ENCODE measurements around the gene HBZ.
"Not testable (repeated sequence)": the region's sequence is repeated elsewhere in the genome, so short reads cannot be mapped to it uniquely, and the experiment has no call there.

HBZ gene

GRCh38 chr16:120756-121155 lies 31.7 kb upstream of the HBZ start:
- Histone ChIP-seq H3K9me3 (ENCODE audit: insufficient read depth, low read depth, low read length) (no peaks in the 10 kb centered on the region), H4K20me1 (ENCODE audit: insufficient read depth, low read length, poor library complexity, severe bottlenecking) (no peaks in the 10 kb centered on the region), H3K4me1 (ENCODE audit: insufficient read depth, low read length, poor library complexity, severe bottlenecking) (peaks cover 14% of the 10 kb centered on the region), H3K9ac (ENCODE audit: low read depth, low read length, poor library complexity, severe bottlenecking) (no peak overlapping the region), H3K27me3 (ENCODE audit: insufficient read depth, low read length, poor library complexity, severe bottlenecking) (no peaks in the 10 kb centered on the region), H3K36me3 (ENCODE audit: insufficient read depth, low read length) (no peaks in the 10 kb centered on the region), H3F3A (ENCODE audit: low read depth) (no peaks in the 10 kb centered on the region), H2AFZ (ENCODE audit: low read length) (no peak overlapping the region), H3K9me2 (replicated peaks; ENCODE audit: low read depth, low read length) (no peaks in the 10 kb centered on the region), H3K4me3 (ENCODE audit: low read length, poor library complexity, severe bottlenecking) (no peak overlapping the region), H3K79me2 (ENCODE audit: insufficient read depth, low read length) (no peaks in the 10 kb centered on the region), H3K4me2 (ENCODE audit: low read depth, low read length, poor library complexity, severe bottlenecking) (no peak overlapping the region)
- TF ChIP-seq, protein P1, sequence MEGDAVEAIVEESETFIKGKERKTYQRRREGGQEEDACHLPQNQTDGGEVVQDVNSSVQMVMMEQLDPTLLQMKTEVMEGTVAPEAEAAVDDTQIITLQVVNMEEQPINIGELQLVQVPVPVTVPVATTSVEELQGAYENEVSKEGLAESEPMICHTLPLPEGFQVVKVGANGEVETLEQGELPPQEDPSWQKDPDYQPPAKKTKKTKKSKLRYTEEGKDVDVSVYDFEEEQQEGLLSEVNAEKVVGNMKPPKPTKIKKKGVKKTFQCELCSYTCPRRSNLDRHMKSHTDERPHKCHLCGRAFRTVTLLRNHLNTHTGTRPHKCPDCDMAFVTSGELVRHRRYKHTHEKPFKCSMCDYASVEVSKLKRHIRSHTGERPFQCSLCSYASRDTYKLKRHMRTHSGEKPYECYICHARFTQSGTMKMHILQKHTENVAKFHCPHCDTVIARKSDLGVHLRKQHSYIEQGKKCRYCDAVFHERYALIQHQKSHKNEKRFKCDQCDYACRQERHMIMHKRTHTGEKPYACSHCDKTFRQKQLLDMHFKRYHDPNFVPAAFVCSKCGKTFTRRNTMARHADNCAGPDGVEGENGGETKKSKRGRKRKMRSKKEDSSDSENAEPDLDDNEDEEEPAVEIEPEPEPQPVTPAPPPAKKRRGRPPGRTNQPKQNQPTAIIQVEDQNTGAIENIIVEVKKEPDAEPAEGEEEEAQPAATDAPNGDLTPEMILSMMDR (conservative IDR thresholded peaks at IDR 0.05; ENCODE audit: low read length), result no peak
- TF ChIP-seq EZH2phosphoT487 (IDR thresholded peaks at IDR 0.05; ENCODE audit: borderline replicate concordance), result no peak

GRCh38 chr16:122361-122760 lies 30.1 kb upstream of the HBZ start:
- Histone ChIP-seq H3K36me3 (ENCODE audit: insufficient read depth, low read length) (no peaks in the 10 kb centered on the region), H3K4me2 (ENCODE audit: low read depth, low read length, poor library complexity, severe bottlenecking) (no peak overlapping the region), H3K4me3 (ENCODE audit: low read length, poor library complexity, severe bottlenecking) (no peak overlapping the region), H3K9ac (ENCODE audit: low read depth, low read length, poor library complexity, severe bottlenecking) (no peak overlapping the region), H3K9me3 (ENCODE audit: insufficient read depth, low read depth, low read length) (no peaks in the 10 kb centered on the region), H2AFZ (ENCODE audit: low read length) (no peak overlapping the region), H3K79me2 (ENCODE audit: insufficient read depth, low read length) (no peaks in the 10 kb centered on the region), H4K20me1 (ENCODE audit: insufficient read depth, low read length, poor library complexity, severe bottlenecking) (no peaks in the 10 kb centered on the region), H3K4me1 (ENCODE audit: insufficient read depth, low read length, poor library complexity, severe bottlenecking) (peaks cover 13% of the 10 kb centered on the region), H3K27me3 (ENCODE audit: insufficient read depth, low read length, poor library complexity, severe bottlenecking) (no peaks in the 10 kb centered on the region), H3F3A (ENCODE audit: low read depth) (no peaks in the 10 kb centered on the region), H3K9me2 (replicated peaks; ENCODE audit: low read depth, low read length) (no peaks in the 10 kb centered on the region)
- TF ChIP-seq EZH2phosphoT487 (IDR thresholded peaks at IDR 0.05; ENCODE audit: borderline replicate concordance), result no peak
- TF ChIP-seq, protein P1 (conservative IDR thresholded peaks at IDR 0.05; ENCODE audit: low read length), result no peak

DNA sequence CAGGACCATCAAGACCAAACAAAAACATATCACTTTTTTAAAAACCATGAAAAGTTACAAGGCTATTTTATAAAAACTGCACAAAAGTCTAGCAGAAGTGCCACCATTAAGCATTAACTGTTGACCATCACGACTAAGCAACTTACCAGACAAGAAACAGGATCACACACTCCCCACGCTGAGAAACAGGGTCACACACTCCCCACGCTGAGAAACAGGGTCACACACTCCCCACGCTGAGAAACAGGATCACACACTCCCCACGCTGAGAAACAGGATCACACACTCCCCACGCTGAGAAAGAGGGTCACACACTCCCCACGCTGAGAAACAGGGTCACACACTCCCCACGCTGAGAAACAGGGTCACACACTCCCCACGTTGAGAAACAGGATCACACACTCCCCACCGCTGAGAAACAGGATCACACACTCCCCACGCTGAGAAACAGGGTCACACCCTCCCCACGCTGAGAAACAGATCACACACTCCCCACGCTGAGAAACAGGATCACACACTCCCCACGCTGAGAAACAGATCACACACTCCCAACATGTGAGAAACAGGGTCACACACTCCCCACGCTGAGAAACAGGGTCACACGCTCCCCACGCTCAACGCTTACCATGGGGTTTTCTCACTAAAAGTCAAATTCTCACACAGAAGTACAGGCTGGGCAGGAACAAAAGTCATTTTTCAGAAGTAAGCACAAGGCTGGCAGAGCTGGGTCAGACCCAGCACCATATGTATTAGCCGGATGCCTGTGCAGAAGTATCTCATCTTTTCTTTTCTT lies 28.7 kb upstream of the HBZ start:
- H3K79me2 ChIP-seq (ENCODE audit: insufficient read depth, low read length); H4K20me1 ChIP-seq (ENCODE audit: insufficient read depth, low read length, poor library complexity, severe bottlenecking); H3K4me2 ChIP-seq (ENCODE audit: low read depth, low read length, poor library complexity, severe bottlenecking); H3K9me2 ChIP-seq (replicated peaks; ENCODE audit: low read depth, low read length); H3K9me3 ChIP-seq (ENCODE audit: insufficient read depth, low read depth, low read length); H3F3A ChIP-seq (ENCODE audit: low read depth); H3K4me1 ChIP-seq (ENCODE audit: insufficient read depth, low read length, poor library complexity, severe bottlenecking); H3K36me3 ChIP-seq (ENCODE audit: insufficient read depth, low read length); H2AFZ ChIP-seq (ENCODE audit: low read length); H3K4me3 ChIP-seq (ENCODE audit: low read length, poor library complexity, severe bottlenecking); H3K27me3 ChIP-seq (ENCODE audit: insufficient read depth, low read length, poor library complexity, severe bottlenecking); H3K9ac ChIP-seq (ENCODE audit: low read depth, low read length, poor library complexity, severe bottlenecking): not testable (repeated sequence)

GRCh38 chr16:125011-125410 lies 27.4 kb upstream of the HBZ start:
- no peaks in the 10 kb centered on the region for H4K20me1 ChIP-seq (ENCODE audit: insufficient read depth, low read length, poor library complexity, severe bottlenecking)
- TF ChIP-seq, protein P1 (conservative IDR thresholded peaks at IDR 0.05; ENCODE audit: low read length), result no peak
- no peak for TF ChIP-seq EZH2phosphoT487 (IDR thresholded peaks at IDR 0.05; ENCODE audit: borderline replicate concordance)
- H3K9me2 ChIP-seq (replicated peaks; ENCODE audit: low read depth, low read length), result no peaks in the 10 kb centered on the region
- H3K4me1 ChIP-seq (ENCODE audit: insufficient read depth, low read length, poor library complexity, severe bottlenecking), result peaks cover 14% of the 10 kb centered on the region
- no peak overlapping the region for H2AFZ ChIP-seq (ENCODE audit: low read length)
- no peak overlapping the region for H3K4me3 ChIP-seq (ENCODE audit: low read length, poor library complexity, severe bottlenecking)
- no peak overlapping the region for H3K4me2 ChIP-seq (ENCODE audit: low read depth, low read length, poor library complexity, severe bottlenecking)
- no peaks in the 10 kb centered on the region for H3K79me2 ChIP-seq (ENCODE audit: insufficient read depth, low read length)
- no peaks in the 10 kb centered on the region for H3K27me3 ChIP-seq (ENCODE audit: insufficient read depth, low read length, poor library complexity, severe bottlenecking)
- no peaks in the 10 kb centered on the region for H3F3A ChIP-seq (ENCODE audit: low read depth)
- H3K9me3 ChIP-seq (ENCODE audit: insufficient read depth, low read depth, low read length), result no peaks in the 10 kb centered on the region
- no peaks in the 10 kb centered on the region for H3K36me3 ChIP-seq (ENCODE audit: insufficient read depth, low read length)
- H3K9ac ChIP-seq (ENCODE audit: low read depth, low read length, poor library complexity, severe bottlenecking), result no peak overlapping the region
